ENCODE measurements around the gene FGD6. TPM values are rescaled to one million over a fixed set of nuclear protein-coding genes. Genes with fewer than 3 reads are reported as not detected.

The FGD6 gene
- total and polyA plus RNA-seq, 2 donors (not counting 1 experiment from before 2014, with no cell fraction given), result 1.2 to 8.4 TPM

DNA sequence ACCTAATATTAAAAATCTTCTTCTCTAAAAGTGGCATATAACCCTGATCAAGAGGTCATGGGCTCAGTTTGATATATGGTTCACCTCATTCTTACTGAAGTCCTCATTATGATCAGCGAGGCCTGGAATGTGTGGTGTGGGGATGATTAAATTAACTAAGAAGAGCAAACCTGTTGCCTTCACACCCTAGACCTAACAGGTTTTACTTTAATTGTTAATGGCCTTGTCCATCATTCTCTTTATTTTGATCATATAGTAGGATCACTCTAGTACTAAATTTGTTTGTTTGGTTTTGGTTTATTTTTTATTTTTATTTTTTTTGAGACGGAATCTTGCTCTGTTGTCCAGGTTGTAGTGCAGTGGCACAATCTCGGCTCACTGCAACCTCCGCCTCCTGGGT is 43.8 kb upstream of the FGD6 start:
- no peak overlapping the region for H2AFZ ChIP-seq (ENCODE audit: insufficient read depth, low read depth, low read length, poor library complexity, severe bottlenecking)
- H3K9ac ChIP-seq (ENCODE audit: low read length), result no peak overlapping the region
- H4K20me1 ChIP-seq (ENCODE audit: control insufficient read depth, insufficient read depth, low read length, poor library complexity, severe bottlenecking), result no peaks in the 10 kb centered on the region
- no peaks in the 10 kb centered on the region for H3K4me1 ChIP-seq (ENCODE audit: control insufficient read depth in 2 of 2, insufficient read depth in 2 of 2, low read length in 2 of 2)
- H3K4me3 ChIP-seq (ENCODE audit: control extremely low read depth in 1 of 5, extremely low read depth in 1 of 5, insufficient read depth in 1 of 5, low read depth in 2 of 5, low read length in 4 of 5), result no peak overlapping the region
- intact Hi-C loops (cut with micrococcal nuclease), result no loop called here
- POLR2A ChIA-PET, result no interaction called here
- H3K9me3 Mint-ChIP-seq (ENCODE audit: insufficient read depth), result no peaks in the 10 kb centered on the region
- H3K27me3 Mint-ChIP-seq, result no peaks in the 10 kb centered on the region
- no peak for ATAC-seq (ENCODE audit: low read depth)
- CTCF ChIA-PET, result no interaction called here
- no peak overlapping the region for H3K4me3 Mint-ChIP-seq
- H3K9me3 ChIP-seq (ENCODE audit: control extremely low read depth in 1 of 3, control insufficient read depth in 2 of 3, insufficient read depth in 1 of 3, low read length in 2 of 3), result no peaks in the 10 kb centered on the region
- peaks cover 10 to 59% of the 10 kb centered on the region in 2 experiments for H3K36me3 ChIP-seq (replicated peaks in 1 of 2; ENCODE audit: control extremely low read depth in 1 of 2, control insufficient read depth in 1 of 2, extremely low read depth in 1 of 2, insufficient read depth in 2 of 2, low read length in 1 of 2)
- no peak for TF ChIP-seq EZH2 (IDR thresholded peaks at IDR 0.05; ENCODE audit: borderline replicate concordance, insufficient read depth, low read depth, low read length, poor library complexity, severe bottlenecking)
- TF ChIP-seq, protein P1, sequence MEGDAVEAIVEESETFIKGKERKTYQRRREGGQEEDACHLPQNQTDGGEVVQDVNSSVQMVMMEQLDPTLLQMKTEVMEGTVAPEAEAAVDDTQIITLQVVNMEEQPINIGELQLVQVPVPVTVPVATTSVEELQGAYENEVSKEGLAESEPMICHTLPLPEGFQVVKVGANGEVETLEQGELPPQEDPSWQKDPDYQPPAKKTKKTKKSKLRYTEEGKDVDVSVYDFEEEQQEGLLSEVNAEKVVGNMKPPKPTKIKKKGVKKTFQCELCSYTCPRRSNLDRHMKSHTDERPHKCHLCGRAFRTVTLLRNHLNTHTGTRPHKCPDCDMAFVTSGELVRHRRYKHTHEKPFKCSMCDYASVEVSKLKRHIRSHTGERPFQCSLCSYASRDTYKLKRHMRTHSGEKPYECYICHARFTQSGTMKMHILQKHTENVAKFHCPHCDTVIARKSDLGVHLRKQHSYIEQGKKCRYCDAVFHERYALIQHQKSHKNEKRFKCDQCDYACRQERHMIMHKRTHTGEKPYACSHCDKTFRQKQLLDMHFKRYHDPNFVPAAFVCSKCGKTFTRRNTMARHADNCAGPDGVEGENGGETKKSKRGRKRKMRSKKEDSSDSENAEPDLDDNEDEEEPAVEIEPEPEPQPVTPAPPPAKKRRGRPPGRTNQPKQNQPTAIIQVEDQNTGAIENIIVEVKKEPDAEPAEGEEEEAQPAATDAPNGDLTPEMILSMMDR (IDR thresholded peaks at IDR 0.05), result no peak
- no peaks in the 10 kb centered on the region for H3K4me1 Mint-ChIP-seq
- H3K27ac ChIP-seq (ENCODE audit: low read length in 2 of 2), result no peak overlapping the region
- DNase-seq, result no peak
- H3K79me2 ChIP-seq (ENCODE audit: control insufficient read depth, insufficient read depth, low read length), result no peaks in the 10 kb centered on the region
- H3K27ac Mint-ChIP-seq, result no peak overlapping the region
- WGBS (ENCODE audit: insufficient coverage), result 100% methylated on average over 3 of the region's 4 CpGs
- H3K4me2 ChIP-seq (replicated peaks; ENCODE audit: low read depth, low read length, poor library complexity, severe bottlenecking), result no peak overlapping the region
- no peaks in the 10 kb centered on the region for H3K27me3 ChIP-seq (replicated peaks in 1 of 4; ENCODE audit: control extremely low read depth in 1 of 4, control insufficient read depth in 3 of 4, insufficient read depth in 4 of 4, low read length in 3 of 4)

DNA sequence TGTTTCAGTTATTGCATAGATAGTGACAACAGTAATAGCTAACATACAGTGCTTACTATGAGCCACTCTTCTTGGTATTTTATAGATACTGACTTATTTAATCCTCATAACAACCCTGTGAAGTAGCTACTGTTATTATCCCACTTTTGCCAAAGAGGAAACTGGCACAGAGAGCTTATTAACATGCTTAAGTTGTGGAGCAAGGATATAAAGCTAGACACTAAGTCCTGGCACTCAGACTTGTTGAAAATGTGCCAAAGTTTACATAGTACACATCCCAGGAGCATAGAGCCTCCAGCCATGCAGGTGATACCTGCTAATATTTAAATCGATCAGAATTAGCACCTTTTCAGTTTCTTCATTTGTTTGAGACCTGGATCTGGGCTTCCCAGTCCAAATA is 42.1 kb upstream of the FGD6 start:
- Mint-ChIP-seq H3K4me1 (no peaks in the 10 kb centered on the region), H3K27ac (no peak overlapping the region), H3K27me3 (no peaks in the 10 kb centered on the region), H3K9me3 (ENCODE audit: insufficient read depth) (no peaks in the 10 kb centered on the region), H3K4me3 (no peak overlapping the region)
- no peak for ATAC-seq (ENCODE audit: low read depth)
- H3K4me2 ChIP-seq (replicated peaks; ENCODE audit: low read depth, low read length, poor library complexity, severe bottlenecking), result no peak overlapping the region
- TF ChIP-seq EZH2 (IDR thresholded peaks at IDR 0.05; ENCODE audit: borderline replicate concordance, insufficient read depth, low read depth, low read length, poor library complexity, severe bottlenecking), result no peak
- TF ChIP-seq, protein P1 (IDR thresholded peaks at IDR 0.05), result no peak
- 100% methylated on average over 1 of the region's 1 CpG for WGBS (ENCODE audit: insufficient coverage)
- H3K9ac ChIP-seq (ENCODE audit: low read length), result no peak overlapping the region
- no peaks in the 10 kb centered on the region for H3K27me3 ChIP-seq (replicated peaks in 1 of 4; ENCODE audit: control extremely low read depth in 1 of 4, control insufficient read depth in 3 of 4, insufficient read depth in 4 of 4, low read length in 3 of 4)
- H3K27ac ChIP-seq (ENCODE audit: low read length in 2 of 2), result no peak overlapping the region
- no peak for DNase-seq
- CTCF ChIA-PET, result no interaction called here
- H3K4me3 ChIP-seq (ENCODE audit: control extremely low read depth in 1 of 5, extremely low read depth in 1 of 5, insufficient read depth in 1 of 5, low read depth in 2 of 5, low read length in 4 of 5), result no peak overlapping the region
- POLR2A ChIA-PET, result no interaction called here
- H3K79me2 ChIP-seq (ENCODE audit: control insufficient read depth, insufficient read depth, low read length), result no peaks in the 10 kb centered on the region
- peaks cover 11 to 69% of the 10 kb centered on the region in 2 experiments for H3K36me3 ChIP-seq (replicated peaks in 1 of 2; ENCODE audit: control extremely low read depth in 1 of 2, control insufficient read depth in 1 of 2, extremely low read depth in 1 of 2, insufficient read depth in 2 of 2, low read length in 1 of 2)
- intact Hi-C loops (cut with micrococcal nuclease), result no loop called here
- no peaks in the 10 kb centered on the region for H3K9me3 ChIP-seq (ENCODE audit: control extremely low read depth in 1 of 3, control insufficient read depth in 2 of 3, insufficient read depth in 1 of 3, low read length in 2 of 3)
- no peaks in the 10 kb centered on the region for H4K20me1 ChIP-seq (ENCODE audit: control insufficient read depth, insufficient read depth, low read length, poor library complexity, severe bottlenecking)
- no peak overlapping the region for H2AFZ ChIP-seq (ENCODE audit: insufficient read depth, low read depth, low read length, poor library complexity, severe bottlenecking)
- H3K4me1 ChIP-seq (ENCODE audit: control insufficient read depth in 2 of 2, insufficient read depth in 2 of 2, low read length in 2 of 2), result no peaks in the 10 kb centered on the region
